HG03460 (cell line): ENCODE measurements around the gene MRPL39.

Experiments
- ATAC-seq: cut with Tn5 transposase; IDR thresholded peaks from one replicate; pipeline ENCODE4 v1.9.1; 2021; ENCODE audit not compliant: unreplicated experiment

MRPL39 gene

DNA sequence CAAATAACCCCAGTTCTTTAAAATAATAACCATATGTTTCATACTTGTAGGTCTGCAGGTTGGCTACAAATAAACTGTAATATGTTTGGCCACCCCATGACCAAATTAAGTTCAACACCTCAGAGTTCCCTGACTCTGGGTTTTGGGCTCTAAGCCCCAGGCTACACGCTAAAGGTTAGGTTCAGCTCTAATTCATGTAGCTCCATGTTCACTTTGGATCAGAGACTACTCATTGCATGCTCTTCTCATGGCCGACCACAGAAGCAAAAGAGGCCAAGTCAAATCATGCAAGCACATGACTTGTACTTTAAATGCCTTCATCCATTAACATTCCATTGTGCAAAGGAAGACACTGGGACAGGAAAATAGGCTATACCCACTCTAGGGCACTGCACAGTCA is 66.2 kb downstream of the MRPL39 start:
- no peak for ATAC-seq

DNA sequence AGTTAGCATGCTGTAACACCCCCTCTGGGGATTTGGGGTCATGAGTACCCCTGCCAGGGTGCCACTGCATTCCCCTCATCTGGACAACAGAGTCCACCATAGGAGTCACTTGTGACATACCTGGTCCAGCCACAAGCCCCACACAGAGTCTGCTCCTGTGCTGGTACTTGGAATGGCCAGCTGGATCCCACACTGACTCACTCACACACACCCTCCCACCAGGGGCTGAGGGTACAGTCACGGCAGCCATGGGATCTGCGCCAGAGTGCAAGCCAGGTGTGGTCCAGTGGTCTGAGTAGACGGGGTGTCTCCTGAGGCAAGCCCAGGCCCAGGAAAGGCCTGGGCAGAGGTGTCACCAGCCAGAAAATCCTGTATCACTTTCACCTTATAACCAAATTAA is 67.7 kb downstream of the MRPL39 start:
- no peak for ATAC-seq

- ATAC-seq = no peak
Observed at GRCh38 chr21:25537174-25537573, 70.1 kb downstream of the MRPL39 start.

DNA sequence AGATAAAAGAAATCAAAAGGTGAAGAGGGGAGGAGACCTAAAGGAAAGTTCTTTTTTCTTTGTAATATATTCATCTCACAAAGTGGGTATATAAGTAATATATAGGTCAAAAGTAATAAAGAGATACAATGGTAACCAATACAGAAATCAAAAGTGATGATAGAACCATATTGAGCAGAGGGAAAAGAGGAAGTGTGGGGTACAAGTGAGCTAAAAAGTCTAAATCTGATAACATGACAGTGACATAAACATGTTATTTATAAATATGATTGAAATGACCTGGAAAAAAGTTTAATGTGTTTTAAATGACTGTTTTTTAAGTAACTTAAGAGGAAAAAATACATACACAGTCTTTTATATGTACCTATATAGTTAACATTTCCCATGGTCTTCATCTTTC is 70.5 kb downstream of the MRPL39 start:
- no peak for ATAC-seq

DNA sequence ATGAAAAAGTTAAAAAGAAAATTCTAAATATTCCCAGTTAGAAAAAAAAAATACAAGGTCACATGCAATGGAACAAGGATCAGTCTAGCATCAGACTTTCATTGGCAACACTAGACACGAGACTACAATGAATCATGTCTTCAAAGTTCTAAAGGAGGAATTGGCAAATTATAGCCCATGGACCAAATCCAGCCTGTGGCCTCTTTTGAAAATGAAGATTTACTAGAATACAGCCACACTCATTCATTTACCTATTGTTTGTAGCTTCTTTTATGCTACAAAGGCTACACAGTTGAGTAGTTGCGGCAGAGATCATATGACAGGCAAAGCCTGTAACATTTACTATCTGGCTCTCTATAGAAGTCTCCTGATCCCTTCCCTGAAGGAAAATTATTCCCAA is 71.4 kb downstream of the MRPL39 start:
- no peak for ATAC-seq
